ENCODE results near the gene DNAJB4.
"Not testable (repeated sequence)": the region's sequence is repeated elsewhere in the genome, so short reads cannot be mapped to it uniquely, and the experiment has no call there.

The DNAJB4 gene

GRCh38 chr1:77990629-77991204 is 14.0 kb upstream of the DNAJB4 start:
- DNase-seq (ENCODE audit: low read depth): no peak

GRCh38 chr1:77991638-77992037 is 13.1 kb upstream of the DNAJB4 start:
- DNase-seq (ENCODE audit: low read depth): no peak

GRCh38 chr1:77994117-77994705 is 10.5 kb upstream of the DNAJB4 start:
- no peak for DNase-seq (ENCODE audit: low read depth)

DNA sequence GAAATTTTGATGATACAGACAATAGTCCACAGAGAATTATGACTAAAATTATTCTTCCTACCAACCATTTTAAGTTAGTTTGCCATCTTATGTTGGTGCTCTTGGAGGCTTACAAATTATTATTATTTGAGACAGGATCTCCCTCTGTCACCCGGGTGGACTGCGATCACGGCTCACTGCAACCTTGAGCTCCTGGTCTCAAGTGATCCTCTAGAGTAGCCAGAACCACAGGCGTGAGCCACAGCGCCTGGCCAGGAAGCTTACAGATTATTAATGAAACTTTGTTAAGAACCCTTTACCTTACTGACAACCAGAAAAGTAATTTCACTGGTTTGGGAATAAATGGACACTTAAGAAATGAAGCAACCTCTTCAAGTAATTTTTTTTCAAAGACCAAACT is 8.0 kb upstream of the DNAJB4 start:
- no peak for DNase-seq (ENCODE audit: low read depth)

DNA sequence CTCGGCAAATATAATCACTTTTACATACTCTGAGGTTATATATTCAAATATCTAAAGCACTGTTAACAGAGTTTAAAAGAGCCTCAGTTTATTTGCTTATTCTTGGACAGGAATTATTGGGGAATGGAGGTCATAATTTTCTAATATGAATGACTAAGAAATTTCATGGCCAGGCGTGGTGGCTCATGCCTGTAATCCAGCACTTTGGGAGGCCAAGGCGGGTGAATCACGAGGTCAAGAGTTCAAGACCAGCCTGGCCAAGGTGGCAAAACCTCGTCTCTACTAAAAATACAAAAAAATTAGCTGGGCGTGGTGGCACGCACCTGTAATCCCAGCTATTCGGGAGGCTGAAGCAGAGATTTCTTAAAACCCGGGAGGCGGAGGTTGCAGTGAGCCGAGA is 4.2 kb upstream of the DNAJB4 start:
- DNase-seq (ENCODE audit: low read depth): not testable (repeated sequence)

GRCh38 chr1:78003070-78003746 is 1.5 kb upstream of the DNAJB4 start:
- no peak for DNase-seq (ENCODE audit: low read depth)

DNA sequence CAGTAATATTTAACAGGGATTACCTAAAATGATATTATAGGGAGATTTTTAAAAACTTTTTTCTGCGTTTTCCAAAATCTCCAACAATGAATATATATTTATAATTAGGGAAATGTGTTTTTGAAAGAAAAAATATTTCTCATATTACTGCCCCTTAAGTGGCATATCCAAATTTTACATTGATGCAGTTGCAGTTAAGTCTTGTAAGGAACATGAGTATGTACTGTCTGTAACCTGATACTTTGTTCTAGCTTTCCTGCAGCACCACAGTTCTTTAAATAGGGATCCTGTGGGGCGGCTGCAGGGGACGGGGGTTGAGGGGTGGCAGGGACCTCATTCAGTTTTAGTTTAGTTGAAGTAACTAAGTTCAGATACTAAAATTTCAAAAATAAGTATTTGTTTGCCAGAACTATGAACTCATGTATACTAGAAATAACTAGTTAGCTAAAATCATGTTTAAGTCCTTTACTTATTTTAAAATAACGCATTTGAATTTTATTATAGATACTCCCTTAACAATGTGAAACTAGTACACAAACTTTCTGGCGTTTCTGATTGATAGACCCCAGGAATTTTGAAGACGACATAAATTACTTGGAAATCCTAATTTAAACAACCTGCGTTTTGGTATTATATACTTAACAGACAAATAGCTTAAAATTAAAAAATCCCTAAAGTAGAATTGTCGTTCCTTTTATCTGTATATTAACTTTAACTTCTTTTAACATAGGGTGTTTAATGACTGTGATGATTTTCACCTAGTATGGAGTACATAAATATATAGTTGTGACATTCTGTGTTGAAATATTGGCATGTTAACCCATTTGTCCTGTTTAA is 639 bp upstream of the DNAJB4 start:
- peak; percentile 14 for DNase-seq (ENCODE audit: low read depth)

DNA sequence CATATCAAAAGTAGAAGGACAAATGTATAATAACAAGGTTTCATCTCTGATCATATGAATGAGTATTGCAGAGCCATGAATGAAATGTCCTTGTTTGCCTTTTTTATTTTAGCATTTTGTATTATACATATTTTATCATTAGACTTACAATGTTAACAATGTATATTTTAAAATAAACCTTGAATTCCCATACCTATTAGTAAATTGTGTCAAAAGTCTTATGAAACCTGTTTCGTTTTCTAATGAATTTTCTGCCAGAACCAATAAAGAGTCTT is 646 bp downstream of the DNAJB4 start:
- no peak for DNase-seq (ENCODE audit: low read depth)

GRCh38 chr1:78005755-78006154 is 1.0 kb downstream of the DNAJB4 start:
- no peak for DNase-seq (ENCODE audit: low read depth)

DNA sequence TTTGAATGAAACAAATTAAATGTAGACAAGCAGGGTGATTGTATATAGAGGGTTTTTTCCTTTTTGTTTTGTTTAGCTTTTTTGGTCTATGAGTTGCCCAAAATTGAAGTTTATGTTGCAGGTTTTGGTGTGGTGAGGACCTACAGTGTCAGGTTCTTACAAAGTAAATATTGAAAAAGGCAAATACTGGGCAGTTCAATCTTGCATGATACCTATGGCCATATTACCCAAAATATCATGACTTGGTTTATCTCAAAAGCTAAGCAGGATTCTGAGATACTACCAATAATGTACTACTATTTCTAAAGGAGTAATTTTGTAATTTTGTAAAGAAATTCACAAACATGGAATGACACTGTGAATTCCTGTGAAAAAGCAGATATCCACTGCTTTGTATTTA is 1.8 kb downstream of the DNAJB4 start:
- no peak for DNase-seq (ENCODE audit: low read depth)

GRCh38 chr1:78007677-78008341 is 3.1 kb downstream of the DNAJB4 start:
- no peak for DNase-seq (ENCODE audit: low read depth)

GRCh38 chr1:78009276-78009675 is 4.5 kb downstream of the DNAJB4 start:
- DNase-seq (ENCODE audit: low read depth): no peak

GRCh38 chr1:78009836-78010235 is 5.1 kb downstream of the DNAJB4 start:
- no peak for DNase-seq (ENCODE audit: low read depth)

DNA sequence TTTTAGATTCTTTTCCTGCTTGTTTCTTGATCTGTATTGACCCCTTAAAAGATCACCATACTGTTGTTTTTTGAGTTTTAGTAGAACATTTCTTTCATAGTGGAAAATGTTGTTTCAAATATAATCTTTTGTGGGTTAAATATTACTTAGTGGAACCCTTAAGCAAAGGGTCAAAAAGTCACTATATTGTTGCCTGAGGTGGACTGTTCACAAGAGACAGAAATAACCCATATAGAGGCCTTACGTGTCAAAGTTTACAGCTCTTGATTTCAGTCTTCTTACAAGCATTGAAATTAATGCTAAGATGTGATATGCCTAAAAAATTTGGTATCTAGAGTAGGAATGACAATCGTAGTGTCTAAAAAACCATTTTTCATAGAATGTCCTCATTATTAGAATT is 6.3 kb downstream of the DNAJB4 start:
- no peak for DNase-seq (ENCODE audit: low read depth)

- no peak for DNase-seq (ENCODE audit: low read depth)
These were observed 10.4 kb downstream of the DNAJB4 start for GRCh38 chr1:78015148-78015547.

DNA sequence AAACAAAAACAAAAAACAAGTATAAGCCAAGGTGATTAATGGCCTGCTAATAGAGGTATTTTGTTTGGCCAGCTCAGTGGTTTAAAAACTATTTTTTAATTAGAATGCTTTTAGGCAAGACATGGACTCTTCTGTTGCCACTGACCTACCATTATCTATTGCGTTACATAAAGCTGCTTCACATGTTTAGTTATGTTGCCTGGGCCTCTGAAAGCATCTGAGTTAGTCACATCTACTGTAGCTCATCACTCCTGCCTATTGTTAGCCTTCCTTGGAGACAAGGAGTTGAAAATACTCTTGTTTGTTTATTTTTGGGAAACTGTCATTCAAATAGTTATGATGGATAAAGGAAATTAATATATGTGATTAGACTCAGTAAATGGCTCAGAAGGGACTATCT is 14.3 kb downstream of the DNAJB4 start:
- no peak for DNase-seq (ENCODE audit: low read depth)

- DNase-seq (ENCODE audit: low read depth): not testable (repeated sequence)
These were observed 16.4 kb downstream of the DNAJB4 start for GRCh38 chr1:78021134-78021533.

- no peak for DNase-seq (ENCODE audit: low read depth)
These were observed 25.1 kb downstream of the DNAJB4 start for GRCh38 chr1:78029793-78030192.

GRCh38 chr1:78032996-78033796 is 28.5 kb downstream of the DNAJB4 start:
- DNase-seq (ENCODE audit: low read depth): no peak

- no peak for DNase-seq (ENCODE audit: low read depth)
These were observed 29.0 kb downstream of the DNAJB4 start for GRCh38 chr1:78033797-78034172.

DNA sequence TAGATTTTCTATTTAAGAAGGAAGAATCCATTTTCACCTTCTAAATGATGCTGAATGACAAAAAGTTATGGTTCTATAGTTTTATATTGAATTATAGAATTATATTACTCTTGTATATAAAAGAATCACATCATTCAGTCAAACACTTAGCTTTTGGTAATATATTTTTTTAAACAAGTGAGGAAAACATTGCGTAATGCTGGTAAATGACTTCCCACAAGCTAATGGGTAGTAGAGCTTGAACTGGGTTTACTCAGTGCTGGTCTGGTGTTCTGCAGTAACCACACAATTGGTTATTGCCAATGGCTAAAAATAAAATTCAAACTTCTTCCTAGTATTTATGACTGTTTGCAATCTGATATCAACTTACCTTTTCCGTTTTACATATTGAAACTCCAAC is 30.4 kb downstream of the DNAJB4 start:
- DNase-seq (ENCODE audit: low read depth): no peak

DNA sequence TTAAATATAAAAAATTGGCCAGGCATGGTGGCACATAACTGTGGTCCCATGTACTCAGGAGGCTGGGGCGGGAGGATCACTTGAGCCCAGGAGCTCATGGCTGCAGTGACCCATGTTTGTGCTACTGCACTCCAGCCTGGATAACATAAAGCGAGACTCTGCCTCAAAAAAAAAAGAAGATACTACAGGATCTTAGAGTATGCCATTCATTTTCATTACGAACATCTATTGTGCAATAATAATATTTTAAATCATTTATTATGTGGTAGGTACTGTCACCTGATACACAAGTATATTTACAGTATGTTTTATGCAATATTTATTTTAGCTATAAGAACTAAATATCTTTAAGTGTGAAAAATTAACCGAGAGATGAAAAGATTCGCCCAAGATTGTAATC is 31.7 kb downstream of the DNAJB4 start:
- DNase-seq (ENCODE audit: low read depth): no peak

Measured in T-helper 22 cell (primary cell).